AG10803 (cell line): Measurements from ENCODE around the gene STYK1.

Experiments
- DNase-seq: peaks from one replicate; pipeline ENCODE4 v3.0.0; 2010; ENCODE audit warnings: low read depth
- H3K4me3 ChIP-seq: 2 replicates; pipeline ENCODE4 v1.5.1; 2011; ENCODE audit warnings: mild to moderate bottlenecking, low read length, control low read depth
- CTCF ChIP-seq: conservative IDR thresholded peaks from 2 replicates; pipeline ENCODE4 v1.5.1; 2011; ENCODE audit warnings: mild to moderate bottlenecking, low read length, control low read depth, inconsistent platforms

The STYK1 gene

GRCh38 chr12:10632226-10632625, 41.6 kb downstream of the STYK1 start:
- H3K4me3 ChIP-seq: no peak overlapping the region
- no peak for TF ChIP-seq CTCF
- DNase-seq: peak; percentile 81

GRCh38 chr12:10624605-10625004, 49.2 kb downstream of the STYK1 start:
- TF ChIP-seq CTCF: no peak
- H3K4me3 ChIP-seq: no peak overlapping the region
- DNase-seq: no peak

- no peak for DNase-seq
- no peak overlapping the region for H3K4me3 ChIP-seq
- no peak for TF ChIP-seq CTCF
Observed at GRCh38 chr12:10623131-10623530, 50.7 kb downstream of the STYK1 start.

GRCh38 chr12:10621278-10621677, 52.6 kb downstream of the STYK1 start:
- H3K4me3 ChIP-seq: no peak overlapping the region
- no peak for TF ChIP-seq CTCF

GRCh38 chr12:10620078-10620779, 53.6 kb downstream of the STYK1 start:
- H3K4me3 ChIP-seq: no peak overlapping the region
- TF ChIP-seq CTCF: no peak
- no peak for DNase-seq

More at GRCh38 chr12:10621278-10621677, 52.6 kb downstream of the STYK1 start:
- no peak for DNase-seq

- no peak overlapping the region for H3K4me3 ChIP-seq
- TF ChIP-seq CTCF: no peak
- DNase-seq: peak; percentile 88
Observed at GRCh38 chr12:10618338-10618987, 55.4 kb downstream of the STYK1 start.

GRCh38 chr12:10617863-10618262, 56.0 kb downstream of the STYK1 start:
- no peak for TF ChIP-seq CTCF
- DNase-seq: peak; percentile 56
- H3K4me3 ChIP-seq: no peak overlapping the region
